ENCODE measurements around the gene PRKCZ. TPM values are rescaled to one million over a fixed set of nuclear protein-coding genes. Genes with fewer than 3 reads are reported as not detected.
A peak's percentile ranks its signal among the peaks of the same experiment; 100 is the strongest.
"Not testable (repeated sequence)": the region's sequence is repeated elsewhere in the genome, so short reads cannot be mapped to it uniquely, and the experiment has no call there.

Gene PRKCZ
- total RNA-seq, 1 donor from 2014 or later: 32.6 TPM

DNA sequence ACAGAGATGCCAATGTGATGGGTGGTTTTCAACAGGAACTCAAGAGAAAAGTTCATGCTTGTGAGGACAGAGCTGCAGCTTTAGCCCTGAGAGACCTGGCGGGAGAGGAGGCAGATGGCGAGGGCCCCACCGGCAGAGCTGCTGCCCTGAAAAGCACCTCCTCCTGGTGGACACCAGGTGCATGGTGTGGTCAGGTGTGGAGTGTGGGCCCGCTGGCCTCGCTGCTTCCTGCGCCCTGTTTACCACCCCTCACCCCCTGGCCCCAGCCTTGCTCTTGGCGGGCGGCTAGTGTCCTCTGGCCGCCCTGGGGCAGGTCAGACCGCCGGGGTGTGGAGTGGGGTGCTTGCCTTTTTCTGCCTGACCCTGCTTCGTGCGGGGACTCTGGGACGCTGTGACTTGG lies 42.8 kb downstream of the PRKCZ start:
- H3K36me3 Mint-ChIP-seq (ENCODE audit: low read depth, unreplicated experiment): peaks cover 4% of the 10 kb centered on the region
- Histone ChIP-seq H4K20me1 (ENCODE audit: insufficient read depth, low read length) (no peaks in the 10 kb centered on the region), H3K27me3 (ENCODE audit: insufficient read depth, low read length) (no peaks in the 10 kb centered on the region), H2AFZ (ENCODE audit: low read depth, low read length) (no peak overlapping the region), H3K9me3 (ENCODE audit: insufficient read depth, low read depth, low read length) (peaks cover 10% of the 10 kb centered on the region), H3K79me2 (ENCODE audit: insufficient read depth, low read length) (no peaks in the 10 kb centered on the region), H3K4me3 (ENCODE audit: insufficient read depth, low read depth, low read length) (no peak overlapping the region), H3K4me2 (ENCODE audit: low read length) (no peak overlapping the region), H3K27ac (ENCODE audit: low read depth, low read length) (no peak overlapping the region), H3K4me1 (ENCODE audit: insufficient read depth, low read length) (peaks cover 11% of the 10 kb centered on the region), H3K36me3 (ENCODE audit: insufficient read depth, low read length) (no peaks in the 10 kb centered on the region), H3K9ac (ENCODE audit: low read length) (no peak overlapping the region)
- peaks cover 4% of the 10 kb centered on the region for H3K9me3 Mint-ChIP-seq (ENCODE audit: unreplicated experiment)
- no peak overlapping the region for H3K4me3 Mint-ChIP-seq (ENCODE audit: unreplicated experiment)
- no peak for DNase-seq (ENCODE audit: low read depth)
- no peak for TF ChIP-seq EZH2 (IDR thresholded peaks at IDR 0.05; ENCODE audit: insufficient read depth, low read length)
- TF ChIP-seq CTCF (IDR thresholded peaks at IDR 0.05; ENCODE audit: insufficient read depth, low read depth, low read length): no peak
- H3K27ac Mint-ChIP-seq (ENCODE audit: unreplicated experiment): no peak overlapping the region
- peaks cover 8% of the 10 kb centered on the region for H3K4me1 Mint-ChIP-seq (ENCODE audit: low read depth, unreplicated experiment)
- no peak for FAIRE-seq
- no peaks in the 10 kb centered on the region for H3K27me3 Mint-ChIP-seq (ENCODE audit: low read depth, unreplicated experiment)

GRCh38 chr1:2093636-2094035 lies 43.4 kb downstream of the PRKCZ start:
- Mint-ChIP-seq H3K9me3 (ENCODE audit: unreplicated experiment) (peaks cover 5% of the 10 kb centered on the region), H3K27ac (ENCODE audit: unreplicated experiment) (no peak overlapping the region), H3K27me3 (ENCODE audit: low read depth, unreplicated experiment) (no peaks in the 10 kb centered on the region), H3K4me3 (ENCODE audit: unreplicated experiment) (no peak overlapping the region), H3K36me3 (ENCODE audit: low read depth, unreplicated experiment) (peaks cover 8% of the 10 kb centered on the region), H3K4me1 (ENCODE audit: low read depth, unreplicated experiment) (peaks cover 2% of the 10 kb centered on the region)
- H3K9me3 ChIP-seq (ENCODE audit: insufficient read depth, low read depth, low read length): peaks cover 11% of the 10 kb centered on the region
- no peaks in the 10 kb centered on the region for H3K79me2 ChIP-seq (ENCODE audit: insufficient read depth, low read length)
- no peaks in the 10 kb centered on the region for H3K27me3 ChIP-seq (ENCODE audit: insufficient read depth, low read length)
- H3K4me3 ChIP-seq (ENCODE audit: insufficient read depth, low read depth, low read length): no peak overlapping the region
- no peaks in the 10 kb centered on the region for H3K36me3 ChIP-seq (ENCODE audit: insufficient read depth, low read length)
- no peak overlapping the region for H2AFZ ChIP-seq (ENCODE audit: low read depth, low read length)
- FAIRE-seq (no peak), DNase-seq (ENCODE audit: low read depth) (no peak)
- H3K27ac ChIP-seq (ENCODE audit: low read depth, low read length): no peak overlapping the region
- peaks cover 6% of the 10 kb centered on the region for H3K4me1 ChIP-seq (ENCODE audit: insufficient read depth, low read length)
- H3K4me2 ChIP-seq (ENCODE audit: low read length): no peak overlapping the region
- TF ChIP-seq EZH2 (IDR thresholded peaks at IDR 0.05; ENCODE audit: insufficient read depth, low read length): no peak
- no peak for TF ChIP-seq CTCF (IDR thresholded peaks at IDR 0.05; ENCODE audit: insufficient read depth, low read depth, low read length)
- H4K20me1 ChIP-seq (ENCODE audit: insufficient read depth, low read length): no peaks in the 10 kb centered on the region
- no peak overlapping the region for H3K9ac ChIP-seq (ENCODE audit: low read length)

DNA sequence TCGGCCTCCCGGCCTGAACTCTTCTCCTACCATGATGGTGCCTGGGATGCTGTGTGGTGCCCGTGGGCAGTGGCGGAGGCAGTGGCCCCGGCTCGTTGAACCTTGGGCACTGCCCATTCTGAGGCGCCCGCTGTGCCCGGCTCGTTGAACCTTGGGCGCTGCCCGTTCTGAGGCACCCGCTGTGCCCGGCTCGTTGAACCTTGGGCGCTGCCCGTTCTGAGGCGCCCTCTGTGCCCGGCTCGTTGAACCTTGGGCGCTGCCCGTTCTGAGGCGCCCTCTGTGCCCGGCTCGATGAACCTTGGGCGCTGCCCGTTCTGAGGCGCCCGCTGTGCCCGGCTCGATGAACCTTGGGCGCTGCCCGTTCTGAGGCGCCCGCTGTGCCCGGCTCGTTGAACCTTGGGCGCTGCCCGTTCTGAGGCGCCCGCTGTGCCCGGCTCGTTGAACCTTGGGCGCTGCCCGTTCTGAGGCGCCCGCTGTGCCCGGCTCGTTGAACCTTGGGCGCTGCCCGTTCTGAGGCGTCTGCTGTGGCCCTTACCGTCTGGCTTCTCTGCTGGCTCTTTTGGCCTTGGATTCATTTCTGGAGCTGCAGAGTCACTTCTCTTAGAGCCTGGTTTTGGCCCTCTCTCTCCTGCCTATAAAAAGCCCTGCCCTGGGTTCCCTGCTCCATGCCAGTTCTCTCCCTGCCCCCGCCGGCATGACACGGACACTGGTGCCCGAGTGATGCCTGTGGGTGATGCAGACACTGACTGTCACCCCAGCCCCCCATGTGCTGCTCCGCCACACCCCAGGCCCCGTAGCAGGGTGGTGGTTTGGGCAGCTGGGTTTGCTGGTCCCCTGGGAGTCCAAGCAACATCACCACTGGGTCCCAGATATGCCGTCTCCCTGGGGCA lies 44.3 kb downstream of the PRKCZ start:
- H3K79me2 ChIP-seq (ENCODE audit: insufficient read depth, low read length): not testable (repeated sequence)
- peak overlapping the region; percentile 26 for H3K27ac Mint-ChIP-seq (ENCODE audit: unreplicated experiment)

More for the DNA sequence above, 44.3 kb downstream of the PRKCZ start:
- H3K4me3 ChIP-seq (ENCODE audit: insufficient read depth, low read depth, low read length); FAIRE-seq; H3K9ac ChIP-seq (ENCODE audit: low read length); H3K4me3 Mint-ChIP-seq (ENCODE audit: unreplicated experiment); H3K27me3 Mint-ChIP-seq (ENCODE audit: low read depth, unreplicated experiment); H4K20me1 ChIP-seq (ENCODE audit: insufficient read depth, low read length); H2AFZ ChIP-seq (ENCODE audit: low read depth, low read length); H3K9me3 Mint-ChIP-seq (ENCODE audit: unreplicated experiment); H3K4me2 ChIP-seq (ENCODE audit: low read length); H3K27me3 ChIP-seq (ENCODE audit: insufficient read depth, low read length); DNase-seq (ENCODE audit: low read depth); H3K27ac ChIP-seq (ENCODE audit: low read depth, low read length); H3K36me3 ChIP-seq (ENCODE audit: insufficient read depth, low read length); H3K4me1 ChIP-seq (ENCODE audit: insufficient read depth, low read length); H3K4me1 Mint-ChIP-seq (ENCODE audit: low read depth, unreplicated experiment): not testable (repeated sequence)
- peaks cover 12% of the 10 kb centered on the region for H3K36me3 Mint-ChIP-seq (ENCODE audit: low read depth, unreplicated experiment)
- peaks cover 11% of the 10 kb centered on the region for H3K9me3 ChIP-seq (ENCODE audit: insufficient read depth, low read depth, low read length)

Measured in astrocyte (in vitro differentiated cells and primary cell).